Measurements from ENCODE around the gene TIGD7. TPM values are rescaled to one million over a fixed set of nuclear protein-coding genes. Genes with fewer than 3 reads are reported as not detected.

The TIGD7 gene
- total RNA-seq, 1 experiment from 2014 or later, result 0.49 TPM

DNA sequence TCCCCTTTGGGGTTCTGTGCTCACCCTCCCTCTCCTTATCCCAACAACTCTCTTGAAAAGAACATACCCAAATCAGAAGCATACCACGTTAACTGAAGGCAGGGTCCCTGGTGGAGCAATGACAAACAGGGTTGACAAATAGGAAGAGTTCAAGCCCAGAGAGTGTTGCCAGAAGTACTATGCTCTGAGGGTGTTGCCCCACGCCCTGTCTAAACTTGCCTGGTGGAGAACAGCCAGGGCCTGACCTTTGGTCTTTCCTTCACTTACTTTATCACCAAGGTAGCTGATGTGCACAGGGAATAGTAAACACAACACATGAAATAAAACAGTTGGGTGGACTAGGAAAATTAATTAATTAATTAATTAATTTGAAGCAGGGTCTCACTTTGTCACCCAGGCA lies 23.4 kb upstream of the TIGD7 start:
- CTCF ChIA-PET, result no interaction called here
- BruUV-seq (replicated peaks), result no TSS peak
- no peaks in the 10 kb centered on the region for H3K9me3 ChIP-seq (ENCODE audit: control insufficient read depth in 1 of 2, insufficient read depth in 1 of 2, low read depth in 1 of 2, low read length in 2 of 2)

More for the DNA sequence above, 23.4 kb upstream of the TIGD7 start:
- Histone ChIP-seq H3K27ac (ENCODE audit: low read depth, low read length) (no peak overlapping the region), H3K36me3 (ENCODE audit: control insufficient read depth in 1 of 2, insufficient read depth in 2 of 2, low read length in 2 of 2) (no peaks in the 10 kb centered on the region), H4K20me1 (ENCODE audit: insufficient read depth) (no peaks in the 10 kb centered on the region), H3K9me2 (ENCODE audit: insufficient read depth) (no peaks in the 10 kb centered on the region), H3K27me3 (ENCODE audit: insufficient read depth, low read length) (no peaks in the 10 kb centered on the region), H3K79me2 (ENCODE audit: insufficient read depth, low read length) (no peaks in the 10 kb centered on the region), H3K4me3 (replicated peaks in 1 of 2; ENCODE audit: low read depth in 1 of 2, low read length in 2 of 2) (no peak overlapping the region), H3K9ac (ENCODE audit: low read length) (no peak overlapping the region), H3K4me2 (ENCODE audit: low read length) (no peak overlapping the region), H2AFZ (ENCODE audit: low read depth, low read length, poor library complexity, severe bottlenecking) (no peak overlapping the region), H3K4me1 (ENCODE audit: control insufficient read depth in 1 of 2, insufficient read depth in 2 of 2, low read length in 2 of 2) (no peaks in the 10 kb centered on the region)
- ChIA-PET RAD21 (ENCODE audit: low non-redundant PET in 1 of 2, low total read pairs in 2 of 2, uncharacterized antibody in 2 of 2, unreplicated experiment in 2 of 2) (no interaction called here), POLR2A (no interaction called here)
- intact Hi-C loops (cut with micrococcal nuclease), result no loop called here
- no peak for ATAC-seq
- DNase-seq (ENCODE audit: low read depth, low spot score), result no peak
- TF ChIP-seq YY1 (IDR thresholded peaks at IDR 0.05; ENCODE audit: extremely low read depth, insufficient replicate concordance, low read depth, low read length) (no peak), FOSL1 (IDR thresholded peaks at IDR 0.05; ENCODE audit: low read depth) (no peak), MAX (IDR thresholded peaks at IDR 0.05) (no peak), POLR2AphosphoS5 (IDR thresholded peaks at IDR 0.05; ENCODE audit: low read depth, low read length) (no peak), TCF7L2 (IDR thresholded peaks at IDR 0.05; ENCODE audit: borderline replicate concordance, extremely low read depth, insufficient read depth, insufficient read length) (no peak), SRF (IDR thresholded peaks at IDR 0.05; ENCODE audit: low read depth) (no peak), CBX3 (IDR thresholded peaks at IDR 0.05; ENCODE audit: low read depth) (no peak), POLR2A (IDR thresholded peaks at IDR 0.05; ENCODE audit: borderline replicate concordance, extremely low read depth, insufficient read depth, insufficient read length) (no peak), RAD21 (IDR thresholded peaks at IDR 0.05; ENCODE audit: low read depth) (no peak), ZFX (IDR thresholded peaks at IDR 0.05) (no peak), CTCF (IDR thresholded peaks at IDR 0.05 in 2 of 3, conservative IDR thresholded peaks at IDR 0.05 in 1 of 3; ENCODE audit: borderline replicate concordance in 1 of 3, insufficient read depth in 1 of 3, low read depth in 2 of 3, low read length in 2 of 3) (no peak), CEBPB (IDR thresholded peaks at IDR 0.05; ENCODE audit: low read depth) (no peak), EGR1 (IDR thresholded peaks at IDR 0.05; ENCODE audit: low read depth) (no peak), EZH2 (IDR thresholded peaks at IDR 0.05) (no peak), SIN3A (IDR thresholded peaks at IDR 0.05; ENCODE audit: low read depth) (no peak), ZNF274 (IDR thresholded peaks at IDR 0.05; ENCODE audit: low read depth, low read length) (no peak), JUND (IDR thresholded peaks at IDR 0.05) (no peak)
- TF ChIP-seq, protein P1, sequence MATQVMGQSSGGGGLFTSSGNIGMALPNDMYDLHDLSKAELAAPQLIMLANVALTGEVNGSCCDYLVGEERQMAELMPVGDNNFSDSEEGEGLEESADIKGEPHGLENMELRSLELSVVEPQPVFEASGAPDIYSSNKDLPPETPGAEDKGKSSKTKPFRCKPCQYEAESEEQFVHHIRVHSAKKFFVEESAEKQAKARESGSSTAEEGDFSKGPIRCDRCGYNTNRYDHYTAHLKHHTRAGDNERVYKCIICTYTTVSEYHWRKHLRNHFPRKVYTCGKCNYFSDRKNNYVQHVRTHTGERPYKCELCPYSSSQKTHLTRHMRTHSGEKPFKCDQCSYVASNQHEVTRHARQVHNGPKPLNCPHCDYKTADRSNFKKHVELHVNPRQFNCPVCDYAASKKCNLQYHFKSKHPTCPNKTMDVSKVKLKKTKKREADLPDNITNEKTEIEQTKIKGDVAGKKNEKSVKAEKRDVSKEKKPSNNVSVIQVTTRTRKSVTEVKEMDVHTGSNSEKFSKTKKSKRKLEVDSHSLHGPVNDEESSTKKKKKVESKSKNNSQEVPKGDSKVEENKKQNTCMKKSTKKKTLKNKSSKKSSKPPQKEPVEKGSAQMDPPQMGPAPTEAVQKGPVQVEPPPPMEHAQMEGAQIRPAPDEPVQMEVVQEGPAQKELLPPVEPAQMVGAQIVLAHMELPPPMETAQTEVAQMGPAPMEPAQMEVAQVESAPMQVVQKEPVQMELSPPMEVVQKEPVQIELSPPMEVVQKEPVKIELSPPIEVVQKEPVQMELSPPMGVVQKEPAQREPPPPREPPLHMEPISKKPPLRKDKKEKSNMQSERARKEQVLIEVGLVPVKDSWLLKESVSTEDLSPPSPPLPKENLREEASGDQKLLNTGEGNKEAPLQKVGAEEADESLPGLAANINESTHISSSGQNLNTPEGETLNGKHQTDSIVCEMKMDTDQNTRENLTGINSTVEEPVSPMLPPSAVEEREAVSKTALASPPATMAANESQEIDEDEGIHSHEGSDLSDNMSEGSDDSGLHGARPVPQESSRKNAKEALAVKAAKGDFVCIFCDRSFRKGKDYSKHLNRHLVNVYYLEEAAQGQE (IDR thresholded peaks at IDR 0.05; ENCODE audit: low read depth), result no peak

All from HCT116 (cell line).